Epithelial cell of esophagus (primary cell): ENCODE data around the gene UNC45B.

Source experiments
- DNase-seq: peaks from one replicate; pipeline ENCODE4 v3.0.0; 2010; ENCODE audit warnings: low read depth
- H3K4me3 ChIP-seq: 2 replicates; pipeline ENCODE4 v1.5.1; 2011; ENCODE audit warnings: mild to moderate bottlenecking, low read length, control low read depth
- CTCF ChIP-seq: IDR thresholded peaks from 2 replicates; pipeline ENCODE4 v1.5.1; 2011; ENCODE audit warnings: low read depth, mild to moderate bottlenecking, low read length, control low read depth, inconsistent platforms; ENCODE audit not compliant: insufficient read depth; ENCODE audit errors: missing control alignments

UNC45B gene

GRCh38 chr17:35117984-35118383, 29.6 kb upstream of the UNC45B start:
- DNase-seq = peak; percentile 52
- peak; percentile 57 for TF ChIP-seq CTCF
- H3K4me3 ChIP-seq = no peak overlapping the region

GRCh38 chr17:35119370-35120165, 28.0 kb upstream of the UNC45B start, which contains the start of gene RAD51D:
Gene RAD51D (minus strand): TSS chr17:35119860. CDS start chr17:35119613, 247 bp downstream.
- peak; percentile 63 for DNase-seq
- TF ChIP-seq CTCF = peak; percentile 57
- peak within 1 kb of the TSS; percentile 65 for H3K4me3 ChIP-seq

- no peak within 1 kb of the TSS for H3K4me3 ChIP-seq
- no peak for DNase-seq
- TF ChIP-seq CTCF = no peak
Observed at GRCh38 chr17:35121315-35121714, 26.3 kb upstream of the UNC45B start, which contains the start of gene FNDC8. Gene FNDC8 (plus strand): TSS chr17:35121615. CDS start chr17:35121694, 79 bp downstream.

- DNase-seq = no peak
- H3K4me3 ChIP-seq = no peak overlapping the region
- no peak for TF ChIP-seq CTCF
Observed at GRCh38 chr17:35127751-35128514, 19.7 kb upstream of the UNC45B start.

GRCh38 chr17:35129154-35129972, 18.3 kb upstream of the UNC45B start:
- no peak for DNase-seq
- no peak overlapping the region for H3K4me3 ChIP-seq
- no peak for TF ChIP-seq CTCF

- peak; percentile 20 for DNase-seq
- TF ChIP-seq CTCF = no peak
- no peak overlapping the region for H3K4me3 ChIP-seq
Observed at GRCh38 chr17:35129973-35130351, 17.7 kb upstream of the UNC45B start.
